ENCODE data around the gene CYP2D6. TPM values are rescaled to one million over a fixed set of nuclear protein-coding genes. Genes with fewer than 3 reads are reported as not detected.

Gene CYP2D6
- under 0.01 and 0.10 TPM in 2 replicates for total RNA-seq

DNA sequence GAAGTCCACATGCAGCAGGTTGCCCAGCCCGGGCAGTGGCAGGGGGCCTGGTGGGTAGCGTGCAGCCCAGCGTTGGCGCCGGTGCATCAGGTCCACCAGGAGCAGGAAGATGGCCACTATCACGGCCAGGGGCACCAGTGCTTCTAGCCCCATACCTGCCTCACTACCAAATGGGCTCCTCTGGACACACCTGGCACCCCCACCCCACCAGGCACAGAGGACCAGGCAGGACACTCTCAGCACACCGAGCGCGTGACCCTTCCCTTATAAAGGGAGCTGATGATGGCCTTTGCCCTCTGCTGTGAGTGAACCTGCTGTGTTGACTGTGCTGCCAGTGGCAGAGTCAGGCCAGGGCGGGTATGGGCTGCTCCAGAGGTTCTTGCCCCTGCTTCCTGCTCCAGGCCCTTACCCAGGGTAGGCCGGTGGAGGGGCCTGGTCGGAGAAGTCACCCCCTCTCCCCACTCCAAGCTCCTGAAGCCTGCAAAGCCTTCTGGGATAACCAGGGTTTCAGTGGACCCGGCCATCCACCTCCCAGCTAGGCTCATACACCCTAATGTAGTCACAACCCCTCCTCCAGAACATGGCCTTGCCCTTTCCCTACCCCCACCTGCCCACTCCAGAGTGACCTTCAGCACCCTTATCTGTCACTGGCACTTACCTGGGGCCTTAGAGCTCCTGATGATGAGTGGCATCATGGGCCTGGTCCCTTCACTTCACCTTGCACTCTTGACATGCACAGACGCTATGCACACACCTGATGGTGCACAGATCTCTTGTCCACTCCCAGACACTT, at the start of gene CYP2D6:
Gene CYP2D6, minus strand, starts transcription at position 172 of the 793 bp plus-strand sequence. Its CDS starts 19 bp downstream, at position 153.

GRCh38 chr22:42090596-42091454, 39.8 kb downstream of the CYP2D6 start, which contains the start of gene NDUFA6:
NDUFA6 (minus strand) TSS chr22:42090772; CDS start chr22:42090744, 28 bp downstream.

DNA sequence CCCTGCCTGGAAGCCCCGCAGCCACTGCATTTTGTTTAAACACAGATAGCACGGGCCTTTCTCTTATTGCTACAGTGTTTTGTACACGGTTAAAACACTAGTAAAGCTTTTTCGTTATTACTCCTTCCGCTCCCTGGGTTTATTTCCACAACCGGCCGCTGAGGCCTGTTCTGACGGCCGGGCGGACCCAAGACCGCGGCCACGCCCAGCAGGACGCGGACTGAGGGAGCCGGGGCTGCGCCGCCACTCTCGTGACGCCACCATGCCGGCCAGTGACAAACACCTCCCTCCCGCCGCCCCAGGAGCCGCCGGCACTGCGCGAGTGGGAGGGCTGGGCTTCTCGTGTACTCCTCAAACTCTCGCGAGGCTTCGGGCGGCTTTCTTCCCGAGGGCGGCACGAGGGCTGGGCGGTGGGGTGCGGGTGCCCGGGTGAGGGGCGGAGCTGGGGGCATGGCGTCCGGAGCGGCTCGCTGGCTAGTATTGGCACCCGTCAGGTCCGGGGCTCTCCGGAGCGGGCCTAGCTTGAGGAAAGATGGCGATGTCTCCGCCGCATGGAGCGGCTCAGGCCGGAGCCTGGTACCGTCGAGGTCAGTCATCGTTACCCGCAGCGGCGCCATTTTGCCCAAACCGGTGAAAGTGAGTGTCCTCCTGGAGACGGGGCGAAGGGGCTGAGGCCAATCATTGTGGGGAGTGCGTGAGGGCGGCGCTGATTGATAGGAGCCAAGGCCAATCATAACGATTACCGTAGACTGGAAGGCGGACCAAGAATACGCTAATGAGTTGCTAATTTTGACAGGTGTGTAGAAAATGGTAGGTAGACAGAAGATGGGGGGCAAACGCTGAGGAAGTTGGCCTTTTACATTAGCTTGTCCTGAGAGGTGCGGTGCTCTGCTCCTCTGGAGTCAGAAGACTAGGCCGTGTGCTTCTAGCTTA, 51.0 kb downstream of the CYP2D6 start, which contains the start of gene SMDT1:
Gene SMDT1, plus strand, starts transcription at position 382 of the 933 bp plus-strand sequence. Its CDS starts 69 bp downstream, at position 451.

Other genes starting within 250 kb of the CYP2D6 start
- not detected in 2 replicates for gene SHISA8, start 215.7 kb downstream of the CYP2D6 start, total RNA-seq
- 0.29 and 0.33 TPM in 2 replicates for gene TNFRSF13C, start 204.0 kb downstream of the CYP2D6 start, total RNA-seq
- gene CENPM, start 183.7 kb downstream of the CYP2D6 start, total RNA-seq, result 9.1 and 12.6 TPM in 2 replicates
- gene SEPTIN3, start 161.4 kb downstream of the CYP2D6 start, total RNA-seq, result under 0.01 TPM in 2 replicates
- gene WBP2NL, start 132.0 kb downstream of the CYP2D6 start, total RNA-seq, result 0.98 TPM in 1 of 2 replicates, not detected in the other
- 32.9 and 38.2 TPM in 2 replicates for gene NAGA, start 60.0 kb downstream of the CYP2D6 start, total RNA-seq
- 14.6 and 24.2 TPM in 2 replicates for gene PHETA2, start 56.6 kb downstream of the CYP2D6 start, total RNA-seq
- 4.9 and 5.0 TPM in 2 replicates for gene SMDT1, start 51.1 kb downstream of the CYP2D6 start, total RNA-seq
- gene NDUFA6, start 40.0 kb downstream of the CYP2D6 start, total RNA-seq, result 26.5 and 30.9 TPM in 2 replicates
- gene TCF20, start 139.8 kb upstream of the CYP2D6 start, total RNA-seq, result 33.9 and 35.9 TPM in 2 replicates